DLD1 (cell line): ENCODE measurements around the gene LDHB.
"Not testable (repeated sequence)": the region's sequence is repeated elsewhere in the genome, so short reads cannot be mapped to it uniquely, and the experiment has no call there.

ENCODE experiments used
- in situ Hi-C: cut with HindIII; loops from 2 replicates; pipeline ENCODE4 v1.10.0; 2017; ENCODE audit warnings: low sequenced_read_pairs

LDHB gene

DNA sequence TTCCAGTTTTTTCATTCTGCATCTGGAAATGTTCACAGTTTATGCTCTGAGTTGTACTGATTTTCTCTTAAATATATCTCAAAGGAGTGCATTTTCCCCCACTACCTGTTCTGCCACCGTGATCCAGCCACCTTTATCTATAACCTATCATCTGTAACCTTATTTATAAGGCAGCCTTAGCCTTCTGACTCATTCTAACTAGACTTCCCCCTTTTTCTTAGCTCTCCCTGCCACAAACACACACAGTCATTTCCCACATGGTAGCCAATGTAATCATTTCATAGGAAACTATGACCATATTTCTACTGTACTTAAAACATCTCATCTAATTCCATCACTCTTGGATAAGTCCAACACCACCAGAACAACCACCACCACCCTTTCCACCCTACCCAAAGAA is 42.2 kb downstream of the LDHB start:
- in situ Hi-C loops, result no loop called here

DNA sequence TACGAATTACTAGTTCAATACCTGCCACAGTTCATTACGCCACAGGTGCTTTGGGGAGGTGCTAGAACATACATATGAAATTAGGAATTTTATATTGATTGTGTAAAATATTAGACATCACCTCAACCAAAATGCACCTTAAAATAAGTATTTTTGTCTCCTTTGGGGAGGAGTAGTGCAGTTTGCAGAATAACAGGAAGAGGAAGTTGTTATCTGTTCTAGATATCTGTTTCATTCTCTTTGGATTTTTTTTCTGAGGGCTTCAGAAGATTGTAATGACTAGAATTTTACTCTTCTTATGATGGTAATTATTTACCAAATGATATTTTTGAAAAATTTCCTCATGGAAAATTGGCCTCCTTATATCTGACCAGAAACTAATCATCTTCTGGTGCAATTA is 43.1 kb downstream of the LDHB start:
- in situ Hi-C loops, result no loop called here

DNA sequence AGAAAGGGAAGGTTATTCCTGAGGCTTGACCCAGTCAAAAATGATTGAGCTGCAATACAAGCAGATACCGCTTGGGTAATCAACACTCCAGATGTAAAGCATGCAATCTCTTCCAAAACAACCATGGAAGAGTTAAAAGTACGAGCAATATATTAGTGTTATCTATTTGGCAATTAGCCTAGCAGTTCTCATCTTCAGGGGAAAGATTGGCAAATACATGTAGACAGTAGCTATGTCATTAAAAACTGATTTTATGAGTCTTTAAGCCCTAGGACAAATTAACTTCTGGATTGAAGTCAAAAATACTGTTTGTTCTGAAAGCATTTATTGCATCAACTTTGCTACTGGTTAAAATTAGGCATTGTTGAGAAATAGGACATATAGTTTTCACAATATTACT is 43.7 kb downstream of the LDHB start:
- in situ Hi-C loops, result no loop called here

DNA sequence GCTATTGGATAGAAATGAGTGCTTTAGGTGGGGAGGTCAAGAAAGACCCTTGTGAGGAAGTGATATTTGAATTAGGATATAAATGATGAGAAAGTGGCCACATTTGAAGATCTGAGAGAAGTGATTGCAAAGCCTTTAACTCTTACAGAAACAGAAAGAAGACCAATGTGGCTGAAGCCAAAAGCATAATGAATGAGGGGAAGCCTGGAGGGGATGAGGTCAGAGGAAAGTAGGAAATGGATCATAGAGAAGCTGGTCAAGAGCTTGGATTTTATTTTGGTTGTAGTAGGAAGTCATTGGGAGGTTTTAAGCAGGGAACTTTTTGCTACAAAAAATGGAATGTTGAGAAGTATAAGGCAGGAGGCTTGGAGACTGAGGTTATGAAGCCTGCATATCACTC is 49.4 kb downstream of the LDHB start:
- in situ Hi-C loops, result no loop called here

DNA sequence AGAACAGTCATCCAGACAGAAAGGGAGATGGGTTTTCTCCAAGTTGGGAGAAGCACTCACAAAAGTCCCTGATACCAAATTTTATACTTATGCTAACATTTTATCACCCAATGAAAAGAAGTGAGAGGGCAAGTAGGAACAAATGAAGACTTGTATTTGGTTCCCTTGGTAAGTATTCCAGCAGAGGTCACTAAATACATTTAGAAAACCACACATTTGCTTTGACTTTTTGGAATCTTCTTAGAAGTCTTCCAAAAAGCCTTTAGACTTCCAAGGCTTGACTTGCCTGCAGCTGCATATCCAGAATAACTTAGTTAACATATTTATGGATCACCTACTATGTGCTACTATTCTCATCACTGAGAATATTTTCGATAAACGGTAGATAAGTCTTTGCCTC is 49.9 kb downstream of the LDHB start:
- in situ Hi-C loops, result no loop called here

DNA sequence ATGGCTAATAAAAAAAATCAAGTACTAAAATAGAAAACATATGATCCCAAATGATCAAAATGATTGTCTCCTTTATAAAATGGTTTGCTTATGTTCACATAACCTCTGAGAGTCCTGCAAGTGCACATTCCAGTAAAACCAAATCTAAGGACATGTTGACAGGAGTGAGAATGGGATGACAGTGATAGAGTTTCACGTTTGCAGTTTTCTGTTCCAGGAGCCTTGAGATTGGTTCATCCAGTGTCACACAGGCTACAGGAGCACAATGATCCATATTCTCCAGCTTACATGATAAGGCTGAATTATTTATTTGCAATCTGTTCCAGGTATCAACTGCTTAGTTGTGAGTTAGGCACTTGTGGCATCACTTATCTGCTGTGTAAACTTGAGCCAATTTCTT is 51.5 kb downstream of the LDHB start:
- in situ Hi-C loops, result no loop called here

DNA sequence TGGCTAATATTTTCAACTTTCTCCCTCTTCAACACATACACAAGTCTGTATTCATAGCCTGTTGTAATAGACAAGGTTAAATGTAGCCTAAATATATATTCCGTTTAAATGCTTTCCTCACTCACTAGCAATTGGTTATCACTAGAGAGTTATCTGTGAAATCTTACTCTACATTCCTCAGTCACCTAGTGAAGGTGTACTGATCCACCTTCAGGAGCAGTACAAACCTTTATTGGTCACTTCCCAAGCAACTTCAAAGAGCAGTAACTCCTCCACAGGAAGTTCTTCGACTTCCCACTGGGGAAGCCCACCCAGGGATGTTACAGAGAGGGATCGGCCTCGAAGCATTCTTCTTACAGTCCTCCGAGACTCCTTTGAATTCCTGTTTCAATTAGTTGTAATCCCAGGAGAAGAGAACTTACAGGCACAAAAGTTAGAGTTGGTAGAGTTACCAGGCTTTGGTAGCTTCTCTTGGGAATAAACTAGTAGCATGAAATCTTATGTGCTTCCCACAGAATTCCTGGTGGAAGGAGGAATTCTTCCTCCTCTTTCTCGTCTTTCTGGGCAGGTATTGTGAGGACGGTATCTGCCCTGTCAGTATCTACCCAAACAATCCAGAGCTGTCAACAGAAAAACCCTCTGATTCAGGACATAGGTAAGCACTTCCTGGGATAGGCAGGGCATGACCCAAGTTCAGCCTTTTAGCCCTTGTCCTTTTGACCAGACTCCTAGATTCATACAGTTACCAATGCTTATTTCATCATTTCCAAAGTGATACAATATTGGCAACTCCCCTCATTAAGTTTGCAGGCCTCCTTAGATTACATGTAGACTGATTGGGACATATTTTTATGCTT is 53.2 kb downstream of the LDHB start, which contains the start of gene GYS2:
Gene GYS2, minus strand, starts transcription at position 603 of the 857 bp plus-strand sequence. Its CDS starts 255 bp downstream, at position 348.
- in situ Hi-C loops, result no loop called here

DNA sequence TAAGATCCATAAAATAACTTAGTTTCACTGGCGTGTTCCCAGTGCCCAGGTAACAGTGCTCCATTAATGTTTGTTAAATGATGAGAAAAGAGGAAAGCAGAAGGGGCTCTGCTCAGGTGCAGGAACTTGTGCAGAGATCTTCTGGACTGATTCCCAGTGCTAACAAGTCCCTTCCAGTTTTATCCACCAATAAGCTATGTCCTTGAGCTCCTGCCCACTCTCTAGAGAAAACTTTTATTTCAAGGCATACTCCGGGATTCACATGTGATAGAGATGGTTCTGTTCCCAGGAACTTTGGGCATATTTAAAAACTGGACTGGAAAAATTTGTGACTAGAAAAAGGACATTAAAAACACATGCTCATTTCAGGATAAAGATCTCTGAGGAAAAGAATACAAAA is 54.9 kb downstream of the LDHB start:
- in situ Hi-C loops, result no loop called here

DNA sequence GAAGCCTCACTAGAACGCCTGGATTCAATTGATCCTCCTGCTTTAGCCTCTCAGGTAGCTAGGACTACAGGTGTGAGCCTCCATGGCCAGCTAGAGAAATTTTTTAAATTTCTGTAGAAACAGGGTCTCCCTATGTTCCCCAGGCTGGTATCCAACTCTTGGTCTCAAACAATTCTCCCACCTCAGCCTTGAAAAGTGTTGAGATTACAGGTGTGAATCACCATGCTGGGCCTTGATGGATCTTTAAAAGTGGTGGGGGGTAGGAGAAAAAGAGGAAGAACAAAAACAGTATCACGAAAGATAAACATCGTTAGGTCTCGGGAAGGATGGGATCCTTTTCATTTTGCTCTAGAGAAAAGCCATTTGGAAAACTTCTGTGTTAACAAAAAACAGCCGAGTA is 57.4 kb downstream of the LDHB start:
- in situ Hi-C loops, result no loop called here

DNA sequence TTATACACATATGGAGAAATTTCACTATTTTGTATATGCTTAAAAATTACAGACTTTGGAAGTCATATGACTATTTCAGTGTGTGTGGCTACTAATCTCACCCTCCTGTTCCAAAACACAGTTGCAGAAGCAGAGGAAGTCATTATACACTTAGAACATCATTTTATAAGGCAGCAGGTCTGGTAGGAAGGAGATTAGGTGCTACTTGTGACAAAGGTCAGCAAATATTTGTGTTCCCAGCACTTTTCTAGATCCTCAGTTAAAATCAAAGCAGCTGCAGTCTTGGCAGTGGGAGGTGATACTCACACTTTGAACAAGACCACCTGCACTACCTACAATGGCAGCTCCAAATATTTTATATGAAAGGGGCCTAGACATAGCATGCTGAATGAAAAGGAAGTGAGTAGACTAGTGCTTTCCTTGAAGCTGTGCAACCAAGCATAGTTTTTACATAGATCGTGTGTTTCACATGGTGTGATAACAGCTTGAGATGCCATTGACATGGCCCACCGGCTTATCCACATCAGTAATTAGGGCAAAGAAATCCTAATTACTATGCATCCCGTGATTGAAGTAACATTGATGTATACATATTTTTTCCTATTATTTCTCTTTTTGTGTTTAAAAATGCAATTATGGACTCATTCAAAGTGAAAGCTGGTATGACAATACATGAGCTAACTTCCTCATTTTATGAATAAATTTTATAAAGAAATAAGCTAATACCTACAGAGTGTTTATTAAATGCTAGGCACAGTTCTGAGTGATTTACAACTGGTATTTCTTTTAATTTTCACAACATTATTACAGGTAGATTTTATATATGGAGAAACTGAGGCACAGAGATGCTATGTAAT is 58.3 kb downstream of the LDHB start:
- in situ Hi-C loops, result no loop called here

DNA sequence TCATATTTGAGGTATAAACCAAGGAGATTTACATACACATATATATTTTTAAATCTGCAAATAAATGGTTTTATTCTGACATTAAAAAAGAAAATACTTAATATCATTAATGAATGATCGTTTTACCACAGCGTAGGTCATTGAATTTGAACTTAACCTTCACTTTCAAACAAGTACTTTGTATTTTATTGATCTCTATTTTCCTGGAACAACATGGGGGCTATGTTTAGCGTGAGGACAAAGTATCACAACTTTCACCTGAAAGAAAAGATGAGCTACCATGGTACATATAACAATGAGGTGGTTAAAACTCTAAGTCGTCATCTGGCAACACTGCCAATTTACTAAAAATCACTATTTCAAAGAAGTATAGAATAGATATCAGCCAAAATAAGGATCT is 59.0 kb downstream of the LDHB start:
- in situ Hi-C loops, result no loop called here

DNA sequence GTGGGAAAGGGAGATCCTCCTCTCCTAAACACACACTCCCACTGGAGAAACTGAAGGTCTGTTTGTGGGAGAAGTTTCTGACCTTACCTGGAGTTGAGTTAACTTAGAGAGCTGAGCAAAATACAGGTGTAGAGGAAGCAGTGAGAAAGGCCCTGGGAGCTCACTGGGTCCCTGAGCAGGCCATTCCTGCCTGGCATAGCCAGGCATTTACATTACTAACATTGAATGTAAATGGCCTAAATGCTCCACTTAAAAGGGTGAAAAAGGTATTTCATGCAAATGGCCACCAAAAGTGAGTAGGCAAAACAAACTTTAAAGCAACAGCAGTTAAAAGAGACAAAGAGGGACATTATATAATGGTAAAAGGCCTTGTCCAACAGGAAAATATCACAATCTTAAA is 62.3 kb downstream of the LDHB start:
- in situ Hi-C loops, result not testable (repeated sequence)

DNA sequence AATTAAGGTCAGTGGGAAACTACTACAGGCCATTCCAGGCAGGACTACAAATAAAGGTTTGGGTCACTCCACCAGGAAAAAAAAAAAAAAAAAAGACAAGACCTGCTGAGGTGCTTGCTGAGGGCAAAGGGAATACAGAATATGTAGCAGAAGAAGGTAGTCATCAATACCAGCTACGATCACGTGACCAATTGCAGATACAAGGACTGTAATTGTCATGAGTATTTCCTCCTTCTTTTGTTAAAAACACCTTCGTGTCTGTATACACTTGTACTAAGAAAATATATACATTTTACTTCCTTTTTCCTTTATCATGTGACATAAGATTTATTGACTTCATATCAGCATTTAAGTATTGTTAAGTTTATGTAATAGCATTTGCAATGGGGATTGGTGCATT is 72.2 kb downstream of the LDHB start:
- in situ Hi-C loops, result no loop called here
